PC-9 (cell line): ENCODE measurements around the gene RNASE8. TPM values are rescaled to one million over a fixed set of nuclear protein-coding genes. Genes with fewer than 3 reads are reported as not detected.
A peak's percentile ranks its signal among the peaks of the same experiment; 100 is the strongest.
"Not testable (repeated sequence)": the region's sequence is repeated elsewhere in the genome, so short reads cannot be mapped to it uniquely, and the experiment has no call there.

ENCODE experiments used
- BruUV-seq: library from RNA; stranded (reverse); fragments of 400-500 nt; replicated peaks from 2 replicates; lab custom pipeline; 2021; lab: Mats Ljungman, UMichigan
- CTCF ChIA-PET: fragments of 300-600 bp; sonication (Branson Sonifier 250); formaldehyde crosslinking; loops from one replicate; lab custom pipeline; 2022; ENCODE audit warnings: antibody characterized with exemption; lab: Charles Lee
- POLR2A ChIA-PET: fragments of 300-600 bp; sonication (Branson Sonifier 250); formaldehyde crosslinking; loops from one replicate; lab custom pipeline; 2022; ENCODE audit warnings: antibody characterized with exemption; ENCODE audit not compliant: unreplicated experiment; lab: Charles Lee
- DNase-seq, 2 experiments: peaks; one replicate each; pipeline versions ENCODE4 v3.0.0 to v3.0.0-alpha.2; 2015 to 2022; ENCODE audit warnings: mixed read lengths in 1 of 2
- H2AFZ ChIP-seq: fragments of 200-600 bp; sonication (generic); 2 replicates; pipeline ENCODE4 v1.8.1; 2017; ENCODE audit warnings: antibody characterized with exemption
- H3F3A ChIP-seq: fragments of 200-600 bp; sonication (generic); 2 replicates; pipeline ENCODE4 v1.8.1; 2017; ENCODE audit warnings: antibody characterized with exemption, mild to moderate bottlenecking, low read depth; ENCODE audit not compliant: insufficient read depth
- H3K27ac ChIP-seq: fragments of 200-600 bp; sonication (generic); 2 replicates; pipeline ENCODE4 v1.6.1; 2016; ENCODE audit warnings: mixed run types
- H3K27me3 ChIP-seq: fragments of 200-600 bp; sonication (generic); 2 replicates; pipeline ENCODE4 v1.6.1; 2016; ENCODE audit warnings: low read depth, mixed run types; ENCODE audit not compliant: insufficient read depth
- H3K36me3 ChIP-seq: fragments of 200-600 bp; sonication (generic); 2 replicates; pipeline ENCODE4 v1.6.1; 2016; ENCODE audit warnings: low read depth, mixed run types
- H3K4me1 ChIP-seq: fragments of 200-600 bp; sonication (generic); replicated peaks from 2 replicates; pipeline ENCODE4 v1.6.1; 2016; ENCODE audit warnings: mixed run types; ENCODE audit not compliant: insufficient read depth
- H3K4me2 ChIP-seq: fragments of 200-600 bp; sonication (generic); 2 replicates; pipeline ENCODE4 v1.6.1; 2017; ENCODE audit warnings: mixed run types
- H3K4me3 ChIP-seq: fragments of 200-600 bp; sonication (generic); 2 replicates; pipeline ENCODE4 v1.6.1; 2016; ENCODE audit warnings: mixed run types
- H3K79me2 ChIP-seq: fragments of 200-600 bp; sonication (generic); 2 replicates; pipeline ENCODE4 v1.6.1; 2017; ENCODE audit warnings: low read depth, mixed run types
- H3K9me2 ChIP-seq: fragments of 200-600 bp; sonication (generic); 2 replicates; pipeline ENCODE4 v1.8.1; 2017; ENCODE audit warnings: mild to moderate bottlenecking; ENCODE audit not compliant: insufficient read depth
- H3K9me3 ChIP-seq: fragments of 200-600 bp; sonication (generic); 2 replicates; pipeline ENCODE4 v1.8.1; 2016; ENCODE audit warnings: low read depth; ENCODE audit not compliant: insufficient read depth
- H4K20me1 ChIP-seq: fragments of 200-600 bp; sonication (generic); 2 replicates; pipeline ENCODE4 v1.8.1; 2017; ENCODE audit not compliant: insufficient read depth
- EZH2 ChIP-seq: fragments of 200-600 bp; sonication (generic); IDR thresholded peaks from 2 replicates; pipeline ENCODE4 v1.8.0; 2017; ENCODE audit warnings: antibody characterized with exemption, low read depth
- intact Hi-C: fragments of 100-400 bp; cut with micrococcal nuclease; formaldehyde crosslinking; loops from one replicate; pipeline ENCODE4 v1.10.0; 2022; ENCODE audit not compliant: unreplicated experiment
- total RNA-seq: library from RNA; stranded (reverse); gene quantifications from 2 replicates; pipeline ENCODE4 v1.2.3, GENCODE V29; 2021
- TF ChIP-seq, protein P1 (sequence below): fragments of 200-600 bp; sonication (generic); conservative IDR thresholded peaks from 2 replicates; pipeline ENCODE4 v1.6.1; 2017; ENCODE audit warnings: mixed run types, antibody characterized with exemption, mild to moderate bottlenecking, moderate library complexity

RNASE8 gene
- total RNA-seq, 1 experiment from 2014 or later, result not detected

DNA sequence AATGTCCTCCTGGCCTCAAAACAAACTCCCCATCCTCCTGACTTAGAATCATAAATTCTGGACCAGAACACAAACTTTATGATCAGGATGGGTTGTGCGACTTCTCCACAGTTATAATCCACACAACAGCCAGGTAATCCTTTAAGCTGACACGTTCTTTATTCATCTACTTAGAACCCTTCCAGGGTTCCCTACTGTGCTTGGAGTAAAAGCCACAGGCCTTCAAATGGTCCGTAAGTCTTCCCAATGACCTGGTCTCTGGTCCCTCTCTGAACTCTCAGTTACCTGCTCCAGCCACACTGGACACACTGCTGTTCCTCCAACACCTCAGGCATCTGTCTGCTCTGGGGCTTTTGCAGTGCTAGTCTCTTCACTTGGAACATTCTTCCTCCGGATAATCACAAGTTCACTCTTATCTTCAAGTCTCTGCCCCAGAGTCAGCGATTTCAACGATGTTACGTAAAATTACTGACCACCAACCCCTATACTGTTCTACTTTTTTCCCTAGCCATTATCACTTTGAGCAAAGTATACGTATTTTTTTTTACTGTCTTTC, 17.2 kb upstream of the RNASE8 start:
- no peaks in the 10 kb centered on the region for H3K79me2 ChIP-seq
- H4K20me1 ChIP-seq, result no peaks in the 10 kb centered on the region
- intact Hi-C loops, result loop anchor here (1.0 kb wide), 2 partner anchors 26 to 183 kb away; no protein-coding TSS in a partner anchor
- H3K4me3 ChIP-seq, result no peak overlapping the region
- no peak overlapping the region for H3K27ac ChIP-seq
- H3K27me3 ChIP-seq, result no peaks in the 10 kb centered on the region
- no peaks in the 10 kb centered on the region for H3K36me3 ChIP-seq
- CTCF ChIA-PET, result interaction anchor here (0.6 to 2.0 kb wide), 3 partner anchors 19 to 70 kb away, joined by 3 to 18 read pairs (median 7); no protein-coding TSS in a partner anchor
- peaks cover 9% of the 10 kb centered on the region; the same call in 1 of the 2 replicates for H3F3A ChIP-seq
- no peak overlapping the region for H3K4me2 ChIP-seq
- no TSS peak for BruUV-seq
- peaks cover 15% of the 10 kb centered on the region for H3K4me1 ChIP-seq
- H3K9me3 ChIP-seq, result no peaks in the 10 kb centered on the region
- DNase-seq, result no peak
- POLR2A ChIA-PET, result no interaction called here
- H3K9me2 ChIP-seq, result no peaks in the 10 kb centered on the region
- no peak for TF ChIP-seq EZH2
- TF ChIP-seq, protein P1, sequence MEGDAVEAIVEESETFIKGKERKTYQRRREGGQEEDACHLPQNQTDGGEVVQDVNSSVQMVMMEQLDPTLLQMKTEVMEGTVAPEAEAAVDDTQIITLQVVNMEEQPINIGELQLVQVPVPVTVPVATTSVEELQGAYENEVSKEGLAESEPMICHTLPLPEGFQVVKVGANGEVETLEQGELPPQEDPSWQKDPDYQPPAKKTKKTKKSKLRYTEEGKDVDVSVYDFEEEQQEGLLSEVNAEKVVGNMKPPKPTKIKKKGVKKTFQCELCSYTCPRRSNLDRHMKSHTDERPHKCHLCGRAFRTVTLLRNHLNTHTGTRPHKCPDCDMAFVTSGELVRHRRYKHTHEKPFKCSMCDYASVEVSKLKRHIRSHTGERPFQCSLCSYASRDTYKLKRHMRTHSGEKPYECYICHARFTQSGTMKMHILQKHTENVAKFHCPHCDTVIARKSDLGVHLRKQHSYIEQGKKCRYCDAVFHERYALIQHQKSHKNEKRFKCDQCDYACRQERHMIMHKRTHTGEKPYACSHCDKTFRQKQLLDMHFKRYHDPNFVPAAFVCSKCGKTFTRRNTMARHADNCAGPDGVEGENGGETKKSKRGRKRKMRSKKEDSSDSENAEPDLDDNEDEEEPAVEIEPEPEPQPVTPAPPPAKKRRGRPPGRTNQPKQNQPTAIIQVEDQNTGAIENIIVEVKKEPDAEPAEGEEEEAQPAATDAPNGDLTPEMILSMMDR, result 0 out of 2 replicates have a peak, but pooled peaks have one; percentile 20
- no peak overlapping the region for H2AFZ ChIP-seq

DNA sequence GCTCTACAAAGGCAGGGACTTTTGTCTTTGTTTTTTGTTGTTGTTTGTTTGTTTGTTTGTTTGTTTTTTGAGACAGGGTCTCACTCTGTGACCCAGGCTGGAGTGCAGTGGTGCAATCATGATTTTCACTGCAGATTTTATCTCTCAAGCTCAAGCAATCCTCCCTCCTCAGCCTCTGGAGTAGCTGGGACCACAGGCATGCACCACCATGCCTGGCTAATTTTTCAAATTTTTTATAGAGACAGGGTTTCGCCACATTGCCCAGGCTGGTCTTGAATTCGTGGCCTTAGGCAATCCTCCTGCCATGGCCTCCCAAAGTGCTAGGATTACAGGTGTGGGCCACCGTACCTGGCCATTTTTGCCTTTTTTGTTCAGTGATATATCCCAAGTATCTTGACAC, 16.7 kb upstream of the RNASE8 start:
- H3K79me2 ChIP-seq, H3K27ac ChIP-seq, H3K36me3 ChIP-seq, H4K20me1 ChIP-seq, H2AFZ ChIP-seq, H3K9me3 ChIP-seq, DNase-seq, BruUV-seq, H3F3A ChIP-seq, POLR2A ChIA-PET, H3K4me2 ChIP-seq, H3K4me3 ChIP-seq, H3K27me3 ChIP-seq, H3K9me2 ChIP-seq: not testable (repeated sequence)
- intact Hi-C loops, result loop anchor here (1.0 kb wide), 2 partner anchors 27 to 184 kb away; no protein-coding TSS in a partner anchor
- peaks cover 15% of the 10 kb centered on the region for H3K4me1 ChIP-seq
- CTCF ChIA-PET, result interaction anchor here (0.6 to 2.0 kb wide), 2 partner anchors 20 to 26 kb away, joined by 3 to 18 read pairs; no protein-coding TSS in a partner anchor

DNA sequence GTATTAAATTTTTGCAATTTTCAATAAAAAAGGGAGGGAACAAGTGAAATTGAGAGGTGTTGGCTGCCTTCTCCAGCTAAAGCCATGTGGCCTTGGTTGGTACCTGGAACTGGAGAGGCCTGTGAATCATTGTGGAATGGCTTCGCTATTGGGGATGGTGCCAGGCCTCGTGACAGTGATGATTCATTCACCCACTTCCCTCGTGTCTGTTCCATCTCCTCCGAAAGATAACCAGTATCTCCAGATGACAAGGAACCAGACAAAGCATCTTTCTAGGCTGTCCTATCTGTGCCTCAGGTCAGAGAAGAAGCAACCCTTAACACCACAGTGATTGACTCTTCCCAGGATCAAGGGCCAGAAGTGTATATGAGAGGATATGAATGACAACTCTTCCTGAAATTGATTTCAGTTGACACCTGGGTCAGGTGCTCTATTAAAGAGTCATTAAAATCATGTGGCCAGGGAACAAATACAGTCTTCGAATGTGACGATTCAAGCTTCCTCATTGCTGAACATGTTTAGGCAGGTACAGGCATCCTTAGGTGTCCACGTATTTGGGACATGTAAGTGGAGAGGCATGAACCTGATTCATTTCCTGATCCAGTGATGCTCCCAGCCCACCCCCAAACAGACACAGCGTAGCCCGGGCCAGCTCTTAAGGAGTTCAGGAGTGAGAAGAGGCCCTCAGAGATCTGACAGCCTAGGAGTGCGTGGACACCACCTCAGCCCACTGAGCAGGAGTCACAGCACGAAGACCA, 15.8 kb upstream of the RNASE8 start, which contains the start of gene RNASE7:
Gene RNASE7, plus strand, starts transcription at position 687 of the 758 bp plus-strand sequence. CDS start 631 bp downstream, outside the sequence.
- no peak within 1 kb of the TSS for H3K4me2 ChIP-seq
- DNase-seq, result no peak
- no peaks in the 10 kb centered on the region for H4K20me1 ChIP-seq
- no peak within 1 kb of the TSS for H3K27ac ChIP-seq
- intact Hi-C loops, result no loop called here
- no peaks in the 10 kb centered on the region for H3K9me2 ChIP-seq
- no peak within 1 kb of the TSS for H3K4me3 ChIP-seq
- H2AFZ ChIP-seq, result no peak within 1 kb of the TSS
- no peaks in the 10 kb centered on the region for H3K9me3 ChIP-seq
- ChIA-PET POLR2A (no interaction called here), CTCF (interaction anchor here (0.6 kb wide), 1 partner anchor 344 kb away, joined by 4 read pairs; no protein-coding TSS in a partner anchor)
- no peaks in the 10 kb centered on the region for H3K79me2 ChIP-seq
- no peaks in the 10 kb centered on the region for H3K36me3 ChIP-seq
- H3K27me3 ChIP-seq, result no peaks in the 10 kb centered on the region
- TF ChIP-seq, protein P1, result no peak
- no peak for TF ChIP-seq EZH2
- peaks cover 9% of the 10 kb centered on the region; the same call in 1 of the 2 replicates for H3F3A ChIP-seq
- H3K4me1 ChIP-seq, result peaks cover 15% of the 10 kb centered on the region
- no TSS peak for BruUV-seq
